ENCODE data around the gene C1S.

DNA sequence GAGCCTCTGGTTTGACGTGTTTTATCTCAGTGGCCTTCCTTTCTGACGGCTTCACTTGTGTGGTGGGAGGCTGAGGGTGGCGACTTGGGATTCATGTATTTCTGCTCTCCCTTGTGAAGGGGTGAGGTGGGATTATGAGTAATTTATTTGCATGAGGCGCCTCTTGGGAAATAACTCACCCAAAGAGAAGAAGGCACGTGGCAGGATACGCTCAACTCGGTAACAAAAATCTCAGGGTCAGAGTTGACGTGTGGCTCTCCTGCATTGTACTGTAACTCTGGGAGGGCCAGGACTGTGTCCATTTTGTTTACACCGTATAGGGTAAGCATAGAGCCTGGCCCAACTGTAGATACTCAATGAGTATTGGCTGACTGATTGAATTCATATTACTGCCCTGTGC, 14.6 kb upstream of the C1S start:
- TF ChIP-seq, protein P1, sequence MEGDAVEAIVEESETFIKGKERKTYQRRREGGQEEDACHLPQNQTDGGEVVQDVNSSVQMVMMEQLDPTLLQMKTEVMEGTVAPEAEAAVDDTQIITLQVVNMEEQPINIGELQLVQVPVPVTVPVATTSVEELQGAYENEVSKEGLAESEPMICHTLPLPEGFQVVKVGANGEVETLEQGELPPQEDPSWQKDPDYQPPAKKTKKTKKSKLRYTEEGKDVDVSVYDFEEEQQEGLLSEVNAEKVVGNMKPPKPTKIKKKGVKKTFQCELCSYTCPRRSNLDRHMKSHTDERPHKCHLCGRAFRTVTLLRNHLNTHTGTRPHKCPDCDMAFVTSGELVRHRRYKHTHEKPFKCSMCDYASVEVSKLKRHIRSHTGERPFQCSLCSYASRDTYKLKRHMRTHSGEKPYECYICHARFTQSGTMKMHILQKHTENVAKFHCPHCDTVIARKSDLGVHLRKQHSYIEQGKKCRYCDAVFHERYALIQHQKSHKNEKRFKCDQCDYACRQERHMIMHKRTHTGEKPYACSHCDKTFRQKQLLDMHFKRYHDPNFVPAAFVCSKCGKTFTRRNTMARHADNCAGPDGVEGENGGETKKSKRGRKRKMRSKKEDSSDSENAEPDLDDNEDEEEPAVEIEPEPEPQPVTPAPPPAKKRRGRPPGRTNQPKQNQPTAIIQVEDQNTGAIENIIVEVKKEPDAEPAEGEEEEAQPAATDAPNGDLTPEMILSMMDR (conservative IDR thresholded peaks at IDR 0.05; ENCODE audit: low read length) = no peak
- TF ChIP-seq EZH2phosphoT487 (IDR thresholded peaks at IDR 0.05; ENCODE audit: borderline replicate concordance, low read depth, low read length) = no peak

All from OCI-LY7 (cell line).